ENCODE results near the gene RAPGEF6. TPM values are rescaled to one million over a fixed set of nuclear protein-coding genes. Genes with fewer than 3 reads are reported as not detected.

Gene RAPGEF6
- total RNA-seq, 1 donor: 15.6 TPM

GRCh38 chr5:131570757-131571156 is 64.3 kb downstream of the RAPGEF6 start:
- no peak overlapping the region for H2AFZ ChIP-seq (ENCODE audit: low read length)
- no peak overlapping the region for H3K27ac ChIP-seq (ENCODE audit: low read depth, low read length)
- no peaks in the 10 kb centered on the region for H3K27me3 ChIP-seq (ENCODE audit: insufficient read depth, low read length)
- H3K4me2 ChIP-seq (ENCODE audit: insufficient read depth, low read length): no peak overlapping the region
- no peak for TF ChIP-seq CTCF (IDR thresholded peaks at IDR 0.05; ENCODE audit: extremely low read depth, low read depth, low read length)
- H4K20me1 ChIP-seq (ENCODE audit: insufficient read depth, low read length): peaks cover 4% of the 10 kb centered on the region
- no peak overlapping the region for H3K4me3 ChIP-seq (ENCODE audit: insufficient read depth, low read length)
- H3K4me1 ChIP-seq (ENCODE audit: insufficient read depth, low read length): no peaks in the 10 kb centered on the region
- no peak for DNase-seq (ENCODE audit: insufficient read length, low spot score, missing footprints)
- H3K36me3 ChIP-seq (ENCODE audit: insufficient read depth, low read length): no peaks in the 10 kb centered on the region
- H3K79me2 ChIP-seq (ENCODE audit: insufficient read depth, low read length): peaks cover 11% of the 10 kb centered on the region
- H3K9me3 ChIP-seq (ENCODE audit: low read depth, low read length): no peaks in the 10 kb centered on the region

- no peak overlapping the region for H3K27ac ChIP-seq (ENCODE audit: low read depth, low read length)
- no peak for TF ChIP-seq CTCF (IDR thresholded peaks at IDR 0.05; ENCODE audit: extremely low read depth, low read depth, low read length)
- H3K4me2 ChIP-seq (ENCODE audit: insufficient read depth, low read length): no peak overlapping the region
- H3K27me3 ChIP-seq (ENCODE audit: insufficient read depth, low read length): no peaks in the 10 kb centered on the region
- no peaks in the 10 kb centered on the region for H4K20me1 ChIP-seq (ENCODE audit: insufficient read depth, low read length)
- no peaks in the 10 kb centered on the region for H3K9me3 ChIP-seq (ENCODE audit: low read depth, low read length)
- no peak overlapping the region for H3K4me3 ChIP-seq (ENCODE audit: insufficient read depth, low read length)
- H3K36me3 ChIP-seq (ENCODE audit: insufficient read depth, low read length): no peaks in the 10 kb centered on the region
- DNase-seq (ENCODE audit: insufficient read length, low spot score, missing footprints): no peak
- no peak overlapping the region for H2AFZ ChIP-seq (ENCODE audit: low read length)
- H3K4me1 ChIP-seq (ENCODE audit: insufficient read depth, low read length): no peaks in the 10 kb centered on the region
- H3K79me2 ChIP-seq (ENCODE audit: insufficient read depth, low read length): peaks cover 5% of the 10 kb centered on the region
Measured at GRCh38 chr5:131564229-131564652, 70.8 kb downstream of the RAPGEF6 start.

GRCh38 chr5:131563434-131564228 is 71.4 kb downstream of the RAPGEF6 start:
- no peak overlapping the region for H3K4me2 ChIP-seq (ENCODE audit: insufficient read depth, low read length)
- H3K27me3 ChIP-seq (ENCODE audit: insufficient read depth, low read length): no peaks in the 10 kb centered on the region
- no peaks in the 10 kb centered on the region for H4K20me1 ChIP-seq (ENCODE audit: insufficient read depth, low read length)
- H3K36me3 ChIP-seq (ENCODE audit: insufficient read depth, low read length): no peaks in the 10 kb centered on the region
- no peaks in the 10 kb centered on the region for H3K9me3 ChIP-seq (ENCODE audit: low read depth, low read length)
- no peak for TF ChIP-seq CTCF (IDR thresholded peaks at IDR 0.05; ENCODE audit: extremely low read depth, low read depth, low read length)
- H3K27ac ChIP-seq (ENCODE audit: low read depth, low read length): no peak overlapping the region
- DNase-seq (ENCODE audit: insufficient read length, low spot score, missing footprints): no peak
- peaks cover 5% of the 10 kb centered on the region for H3K79me2 ChIP-seq (ENCODE audit: insufficient read depth, low read length)
- no peak overlapping the region for H3K4me3 ChIP-seq (ENCODE audit: insufficient read depth, low read length)
- H3K4me1 ChIP-seq (ENCODE audit: insufficient read depth, low read length): no peaks in the 10 kb centered on the region
- no peak overlapping the region for H2AFZ ChIP-seq (ENCODE audit: low read length)

GRCh38 chr5:131550606-131551005 is 84.4 kb downstream of the RAPGEF6 start:
- DNase-seq (ENCODE audit: insufficient read length, low spot score, missing footprints): no peak
- Histone ChIP-seq H3K79me2 (ENCODE audit: insufficient read depth, low read length) (no peaks in the 10 kb centered on the region), H3K4me1 (ENCODE audit: insufficient read depth, low read length) (peaks cover 6% of the 10 kb centered on the region), H3K4me2 (ENCODE audit: insufficient read depth, low read length) (no peak overlapping the region), H3K27ac (ENCODE audit: low read depth, low read length) (no peak overlapping the region), H3K36me3 (ENCODE audit: insufficient read depth, low read length) (no peaks in the 10 kb centered on the region), H4K20me1 (ENCODE audit: insufficient read depth, low read length) (no peaks in the 10 kb centered on the region), H3K27me3 (ENCODE audit: insufficient read depth, low read length) (no peaks in the 10 kb centered on the region), H3K9me3 (ENCODE audit: low read depth, low read length) (no peaks in the 10 kb centered on the region), H3K4me3 (ENCODE audit: insufficient read depth, low read length) (no peak overlapping the region), H2AFZ (ENCODE audit: low read length) (no peak overlapping the region)
- TF ChIP-seq CTCF (IDR thresholded peaks at IDR 0.05; ENCODE audit: extremely low read depth, low read depth, low read length): no peak

Measured in osteoblast (primary cell).